Psoas muscle (tissue), 8 donors: Measurements from ENCODE around the gene ZNF547. TPM values are rescaled to one million over a fixed set of nuclear protein-coding genes. Genes with fewer than 3 reads are reported as not detected.

Experiments used
- ATAC-seq, 4 donors: fragments of 200-7000 bp; cut with Tn5 transposase; one replicate each; pipeline ENCODE4 v1.9.1; 2020; ENCODE audit warnings: moderate library complexity in 3 of 4, mild to moderate bottlenecking in 2 of 4
- DNase-seq, 2 donors: peaks; one replicate each; pipeline ENCODE4 v3.0.0-alpha.2; 2020
- H3K27ac ChIP-seq: fragments of 200-600 bp; one replicate; pipeline ENCODE4 v1.8.0; 2022
- H3K27me3 ChIP-seq, 3 donors: fragments of 200-600 bp in 1 of 3; one replicate each; pipeline versions ENCODE4 v1.6.1 to v1.8.0; 2013 to 2022; ENCODE audit warnings: low read length in 2 of 3, mild to moderate bottlenecking in 2 of 3, moderate library complexity in 1 of 3; ENCODE audit not compliant: insufficient read depth in 3 of 3
- H3K36me3 ChIP-seq, 2 donors: fragments of 200-600 bp in 1 of 2; one replicate each; pipeline versions ENCODE4 v1.6.1 to v1.8.0; 2013 to 2022; ENCODE audit warnings: low read depth in 1 of 2, mild to moderate bottlenecking in 1 of 2, moderate library complexity in 1 of 2; ENCODE audit not compliant: insufficient read depth in 1 of 2
- H3K4me1 ChIP-seq: fragments of 200-600 bp; one replicate; pipeline ENCODE4 v1.8.0; 2022
- H3K4me3 ChIP-seq: fragments of 200-600 bp; one replicate; pipeline ENCODE4 v1.8.0; 2022; ENCODE audit warnings: mild to moderate bottlenecking
- H3K9me3 ChIP-seq: fragments of 200-600 bp; one replicate; pipeline ENCODE4 v1.8.0; 2022
- CTCF ChIP-seq: fragments of 200-600 bp; IDR thresholded peaks from one replicate; pipeline ENCODE4 v1.8.0; 2022; ENCODE audit warnings: antibody characterized with exemption
- WGBS, 3 donors: extraction: QIAGEN DNeasy Blood & Tissue Kit; methylation state at CpG; one replicate each; pipeline versions ENCODE4 v1.1.6 to v1.1.7; 2013; 5-methylcytosine and 5-hydroxymethylcytosine counted together
- intact Hi-C, 2 donors: fragments of 100-400 bp; cut with DNase I; formaldehyde crosslinking; loops; one replicate each; pipeline versions ENCODE4 v1.11.0 to v1.14.2; 2022
- polyA plus RNA-seq, 3 donors: library from polyadenylated mRNA; stranded (reverse); fragments of 200-250 nt; gene quantifications; one replicate each; pipeline ENCODE4 v1.2.3, GENCODE V29; 2013
- total RNA-seq, 4 donors: library from RNA; stranded (reverse); fragmentation: NEBNext Ultra II Directional in 2 of 4; extraction: Animal tissue kit (Norgen Biotek cat#: 25700) in 2 of 4; gene quantifications; one replicate each; pipeline versions ENCODE4 v1.2.1 to v1.2.4, GENCODE V29; 2021 to 2023
- donor health status: healthy with polysubstance abuse.
- donor health status: DM: no; HTN: no; CAD: no; lungs with moderate emphysema.
- donor health status: Bipolar disorder and iron deficiency.
- donor health status: healthy.
- donor health status: DM: yes; HTN: yes; CAD: no.
- donor health status: DM: no; HTN: no; CAD: no.
- donor health status: DM: no; HTN: no; CAD: no.
- donor health status: DM: yes; HTN: yes; CAD: no.

The ZNF547 gene
- total and polyA plus RNA-seq, 7 donors = 0.80 to 3.3 (median 1.4) TPM

DNA sequence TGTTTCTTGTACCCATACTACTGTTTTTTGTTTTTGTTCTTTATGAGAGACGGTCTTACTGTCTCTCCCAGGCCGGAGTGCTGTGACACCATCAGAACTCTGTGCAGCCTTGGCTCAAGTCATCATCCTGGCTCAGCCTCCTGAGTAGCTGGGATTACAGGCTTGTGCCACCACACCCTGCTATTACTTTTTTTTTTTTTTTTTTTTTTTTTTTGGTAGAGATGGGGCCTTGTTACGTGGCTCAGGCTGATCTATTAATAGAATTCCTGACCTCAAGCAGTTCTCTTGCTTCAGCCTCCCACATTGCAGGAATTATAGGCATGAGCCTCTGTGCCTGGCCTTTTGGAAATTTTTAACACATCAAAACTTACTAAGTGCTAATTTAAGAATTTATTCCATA lies 15.2 kb upstream of the ZNF547 start:
- Histone ChIP-seq H3K9me3 (no peaks in the 10 kb centered on the region), H3K27me3 (no peaks in the 10 kb centered on the region), H3K4me1 (peaks cover 14% of the 10 kb centered on the region), H3K4me3 (no peak overlapping the region), H3K36me3 (peaks cover 0 to 2% of the 10 kb centered on the region in 2 donors), H3K27ac (no peak overlapping the region)
- no peak for TF ChIP-seq CTCF
- intact Hi-C loops = no loop called here
- 42 to 55% (median 46%) methylated on average over 3 of the region's 3 CpGs for WGBS, 3 donors
- DNase-seq (no peak), ATAC-seq (peak in 3 of 4 donors; percentile 3 to 18 (median 7))

DNA sequence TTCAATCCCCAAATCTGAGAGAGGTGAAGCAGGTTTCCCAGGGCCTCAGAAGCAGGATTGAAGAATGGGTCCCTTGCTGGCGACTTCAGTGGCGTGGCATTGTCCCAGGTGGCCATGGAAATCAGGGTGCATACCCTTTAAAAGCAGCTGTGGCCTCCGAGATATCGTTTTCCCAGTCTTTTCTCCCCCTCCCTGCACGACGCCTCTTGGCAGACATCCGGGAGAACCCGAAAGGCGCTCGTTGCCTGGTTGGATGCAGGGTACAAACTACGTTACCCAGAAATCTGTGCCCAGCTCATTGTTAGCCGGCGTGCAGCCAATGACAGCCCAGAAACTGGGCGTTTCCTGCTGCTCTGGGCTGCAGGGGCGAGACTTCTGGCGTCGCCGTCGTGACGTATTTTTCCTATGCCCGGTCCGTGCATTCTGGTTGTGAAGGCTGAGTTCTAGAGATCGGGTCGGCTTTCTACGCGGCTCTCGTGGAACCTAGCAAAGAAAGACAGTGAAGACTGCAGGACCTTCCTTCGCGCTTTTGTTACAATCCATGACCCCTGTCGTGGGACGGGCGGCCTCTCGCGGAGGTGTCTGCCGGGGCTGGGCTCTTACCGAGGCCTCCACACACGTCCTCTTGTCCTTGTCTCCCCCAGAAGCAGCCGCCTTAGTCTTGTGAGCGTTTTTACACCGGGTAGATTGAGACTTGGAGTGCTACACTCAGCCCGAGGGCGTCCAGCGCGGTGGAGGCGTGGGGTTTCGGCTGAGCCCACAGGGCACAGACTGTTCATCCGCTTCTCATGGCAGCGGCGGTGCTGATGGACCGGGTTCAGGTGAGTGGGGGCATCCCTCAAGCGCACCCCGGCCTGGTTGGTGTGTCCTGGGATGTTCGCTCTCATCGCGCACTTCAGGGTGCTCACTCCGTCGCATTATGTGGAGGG lies 12.2 kb upstream of the ZNF547 start, which contains the start of gene ZNF304:
TSS of gene ZNF304 (plus strand) at position 395 of the 929 bp plus-strand sequence. CDS start at position 789, 394 bp downstream.
- peak; percentile 98 for ATAC-seq
- WGBS, 3 donors = 1% methylated on average over 56 to 57 of the region's 57 CpGs

GRCh38 chr19:57351867-57352266 lies 11.5 kb upstream of the ZNF547 start:
- peaks cover 17 to 33% of the 10 kb centered on the region in 2 donors for H3K36me3 ChIP-seq
- H3K27me3 ChIP-seq = no peaks in the 10 kb centered on the region
- TF ChIP-seq CTCF = no peak
- peaks cover 14% of the 10 kb centered on the region for H3K4me1 ChIP-seq
- WGBS, 3 donors = 16 to 22% (median 18%) methylated on average over 7 of the region's 7 CpGs
- no peak for DNase-seq
- peak in 2 of 4 donors; percentile 11 to 23 for ATAC-seq
- peak overlapping the region; percentile 88 for H3K27ac ChIP-seq
- H3K4me3 ChIP-seq = peak overlapping the region; percentile 94
- intact Hi-C loops = loop anchor here in 1 of 2 donors (2.0 kb wide), 1 partner anchor 31 kb away; the partner anchor contains the start of gene ZNF543
- peaks cover 9% of the 10 kb centered on the region for H3K9me3 ChIP-seq

More for the DNA sequence above, 12.2 kb upstream of the ZNF547 start, which contains the start of gene ZNF304:
- Histone ChIP-seq H3K36me3 (peaks cover 12 to 26% of the 10 kb centered on the region in 2 donors), H3K9me3 (peaks cover 5% of the 10 kb centered on the region), H3K27ac (peak within 1 kb of the TSS; percentile 88), H3K27me3 (no peaks in the 10 kb centered on the region), H3K4me3 (peak within 1 kb of the TSS; percentile 94), H3K4me1 (peaks cover 14% of the 10 kb centered on the region)
- intact Hi-C loops = loop anchor here in 1 of 2 donors (2.0 kb wide), 1 partner anchor 30 kb away; the partner anchor contains the start of gene ZNF543
- TF ChIP-seq CTCF = no peak
- peak; percentile 94 to 96 for DNase-seq

GRCh38 chr19:57355916-57356315 lies 7.4 kb upstream of the ZNF547 start:
- intact Hi-C loops = no loop called here
- 85 to 94% (median 94%) methylated on average over 4 of the region's 4 CpGs for WGBS, 3 donors
- H3K27me3 ChIP-seq = no peaks in the 10 kb centered on the region
- no peak for ATAC-seq
- H3K27ac ChIP-seq = no peak overlapping the region
- H3K36me3 ChIP-seq = peaks cover 24 to 56% of the 10 kb centered on the region in 2 donors
- no peak overlapping the region for H3K4me3 ChIP-seq
- H3K4me1 ChIP-seq = peaks cover 14% of the 10 kb centered on the region
- TF ChIP-seq CTCF = no peak
- H3K9me3 ChIP-seq = peaks cover 18% of the 10 kb centered on the region
- DNase-seq = no peak
